HCT116 (cell line): Measurements from ENCODE around the gene PLCB4. TPM values are rescaled to one million over a fixed set of nuclear protein-coding genes. Genes with fewer than 3 reads are reported as not detected.

Experiments used
- ATAC-seq: fragments of 200-7000 bp; cut with Tn5 transposase; 2 replicates; pipeline ENCODE4 v1.9.1; 2020; ENCODE audit warnings: mild to moderate bottlenecking, moderate library complexity
- BruUV-seq: library from RNA; stranded (reverse); fragments of 400-500 nt; replicated peaks from 2 replicates; lab custom pipeline; 2021; lab: Mats Ljungman, UMichigan
- CTCF ChIA-PET: fragments of 300-600 bp; sonication (Branson Sonifier 250); formaldehyde crosslinking; loops from one replicate; lab custom pipeline; 2021; ENCODE audit warnings: antibody characterized with exemption; lab: Charles Lee
- POLR2A ChIA-PET: fragments of 300-600, 350-600 bp; sonication (Branson Sonifier 250); formaldehyde crosslinking; loops from one replicate; lab custom pipeline; 2021; ENCODE audit warnings: antibody characterized with exemption; lab: Charles Lee
- RAD21 ChIA-PET, 2 experiments: fragments of 300-600 bp; sonication (Branson Sonifier 250); formaldehyde crosslinking; loops; one replicate each; lab custom pipeline; 2023; ENCODE audit warnings: low total read pairs in 2 of 2; ENCODE audit not compliant: uncharacterized antibody in 2 of 2, unreplicated experiment in 2 of 2, low non-redundant PET in 1 of 2; lab: Charles Lee
- DNase-seq: peaks from one replicate; pipeline ENCODE4 v3.0.0-alpha.2; 2010; ENCODE audit warnings: low read depth, low spot score
- H2AFZ ChIP-seq: fragments of 200-600 bp; shearing (Covaris generic), sonication (generic); 2 replicates; pipeline ENCODE4 v1.6.1; 2017; ENCODE audit warnings: low read depth, mixed run types, mixed read lengths, antibody characterized with exemption, low read length; ENCODE audit not compliant: poor library complexity, severe bottlenecking
- H3K27ac ChIP-seq: 2 replicates; pipeline ENCODE4 v1.5.1; 2012; ENCODE audit warnings: low read depth, low read length
- H3K27me3 ChIP-seq: fragments of 200-600 bp; sonication (generic); 2 replicates; pipeline ENCODE4 v1.6.1; 2016; ENCODE audit warnings: mixed run types, low read length, mixed read lengths; ENCODE audit not compliant: insufficient read depth
- H3K36me3 ChIP-seq, 2 experiments: fragments of 200-500 bp in 1 of 2; fragments of 200-600 bp in 1 of 2; sonication (Bioruptor generic) in 1 of 2; sonication (generic) in 1 of 2; 2 replicates each; pipeline versions ENCODE4 v1.5.1 to v1.6.1; 2014 to 2016; ENCODE audit warnings: low read length in 2 of 2, inconsistent platforms in 1 of 2, mixed read lengths in 1 of 2, mixed run types in 1 of 2; ENCODE audit not compliant: insufficient read depth in 2 of 2, control insufficient read depth in 1 of 2
- H3K4me1 ChIP-seq, 2 experiments: fragments of 200-600 bp in 1 of 2; sonication (generic) in 1 of 2; 2 replicates each; pipeline versions ENCODE4 v1.5.1 to v1.6.1; 2012 to 2017; ENCODE audit warnings: low read length in 2 of 2, inconsistent platforms in 1 of 2, mild to moderate bottlenecking in 1 of 2, mixed read lengths in 1 of 2, mixed run types in 1 of 2, moderate library complexity in 1 of 2; ENCODE audit not compliant: insufficient read depth in 2 of 2, control insufficient read depth in 1 of 2
- H3K4me2 ChIP-seq: fragments of 200-600 bp; sonication (generic); 2 replicates; pipeline ENCODE4 v1.6.1; 2017; ENCODE audit warnings: mixed run types, low read length, mixed read lengths
- H3K4me3 ChIP-seq, 2 experiments: fragments of 200-600 bp in 1 of 2; sonication (generic) in 1 of 2; replicated peaks in 1 of 2; 2 replicates each; pipeline ENCODE4 v1.5.1; 2011 to 2016; ENCODE audit warnings: low read length in 2 of 2, control low read depth in 1 of 2, low read depth in 1 of 2, mild to moderate bottlenecking in 1 of 2, mixed read lengths in 1 of 2, mixed run types in 1 of 2
- H3K79me2 ChIP-seq: fragments of 200-600 bp; sonication (generic); 2 replicates; pipeline ENCODE4 v1.6.1; 2017; ENCODE audit warnings: mild to moderate bottlenecking, mixed run types, low read length, moderate library complexity, mixed read lengths; ENCODE audit not compliant: insufficient read depth
- H3K9ac ChIP-seq: fragments of 200-600 bp; sonication (generic); 2 replicates; pipeline ENCODE4 v1.6.1; 2016; ENCODE audit warnings: low read length, mixed read lengths
- H3K9me2 ChIP-seq: fragments of 200-600 bp; sonication (generic), shearing (Covaris generic); 2 replicates; pipeline ENCODE4 v1.6.1; 2017; ENCODE audit warnings: mixed run types, mild to moderate bottlenecking, moderate library complexity; ENCODE audit not compliant: insufficient read depth
- H3K9me3 ChIP-seq, 2 experiments: fragments of 200-500 bp in 1 of 2; fragments of 200-600 bp in 1 of 2; sonication (Bioruptor generic) in 1 of 2; sonication (generic) in 1 of 2; 2 replicates each; pipeline ENCODE4 v1.6.1; 2014 to 2017; ENCODE audit warnings: low read length in 2 of 2, mixed read lengths in 2 of 2, inconsistent platforms in 1 of 2, low read depth in 1 of 2, mild to moderate bottlenecking in 1 of 2, mixed run types in 1 of 2, moderate library complexity in 1 of 2; ENCODE audit not compliant: control insufficient read depth in 1 of 2, insufficient read depth in 1 of 2
- H4K20me1 ChIP-seq: fragments of 200-600 bp; sonication (generic), shearing (Covaris generic); 2 replicates; pipeline ENCODE4 v1.6.1; 2017; ENCODE audit warnings: mixed run types, mild to moderate bottlenecking, moderate library complexity; ENCODE audit not compliant: insufficient read depth
- CBX3 ChIP-seq: IDR thresholded peaks from 2 replicates; pipeline ENCODE4 v1.6.1; 2012; ENCODE audit warnings: low read depth
- EZH2phosphoT487 ChIP-seq: fragments of 200-600 bp; IDR thresholded peaks from 2 replicates; pipeline ENCODE4 v1.6.1; 2018; ENCODE audit warnings: antibody characterized with exemption, borderline replicate concordance
- RAD21 ChIP-seq: IDR thresholded peaks from 2 replicates; pipeline ENCODE4 v1.6.1; 2012; ENCODE audit warnings: low read depth, mild to moderate bottlenecking
- SP1 ChIP-seq: IDR thresholded peaks from 2 replicates; pipeline ENCODE4 v1.6.1; 2012; ENCODE audit warnings: low read depth
- SRF ChIP-seq: IDR thresholded peaks from 2 replicates; pipeline ENCODE4 v1.6.1; 2012; ENCODE audit warnings: low read depth
- ZNF274 ChIP-seq: fragments of 200-500 bp; sonication (Bioruptor generic); IDR thresholded peaks from 2 replicates; pipeline ENCODE4 v1.6.1; 2014; ENCODE audit warnings: mild to moderate bottlenecking, low read depth, low read length, inconsistent platforms
- intact Hi-C: fragments of 100-400 bp; cut with micrococcal nuclease; formaldehyde crosslinking; loops from 2 replicates; pipeline ENCODE4 v1.10.0; 2022
- total RNA-seq: library from RNA; stranded (reverse); gene quantifications from one replicate; pipeline ENCODE4 v1.2.1, GENCODE V29; 2021; ENCODE audit not compliant: unreplicated experiment
- TF ChIP-seq, protein P1 (sequence below): IDR thresholded peaks from 2 replicates; pipeline ENCODE4 v1.6.1; 2012; ENCODE audit warnings: low read depth
- TF ChIP-seq, protein P2 (sequence below), 3 experiments: fragments of 200-600 bp in 1 of 3; sonication (generic) in 1 of 3; IDR thresholded peaks in 2 of 3; conservative IDR thresholded peaks in 1 of 3; 2 replicates each; pipeline ENCODE4 v1.5.1; 2012 to 2017; ENCODE audit warnings: low read depth in 2 of 3, low read length in 2 of 3, antibody characterized with exemption in 1 of 3, borderline replicate concordance in 1 of 3, control low read depth in 1 of 3, mild to moderate bottlenecking in 1 of 3, mixed read lengths in 1 of 3, mixed run types in 1 of 3, moderate library complexity in 1 of 3; ENCODE audit not compliant: insufficient read depth in 1 of 3

The PLCB4 gene
- total RNA-seq, 1 experiment from 2014 or later: 2.5 TPM

DNA sequence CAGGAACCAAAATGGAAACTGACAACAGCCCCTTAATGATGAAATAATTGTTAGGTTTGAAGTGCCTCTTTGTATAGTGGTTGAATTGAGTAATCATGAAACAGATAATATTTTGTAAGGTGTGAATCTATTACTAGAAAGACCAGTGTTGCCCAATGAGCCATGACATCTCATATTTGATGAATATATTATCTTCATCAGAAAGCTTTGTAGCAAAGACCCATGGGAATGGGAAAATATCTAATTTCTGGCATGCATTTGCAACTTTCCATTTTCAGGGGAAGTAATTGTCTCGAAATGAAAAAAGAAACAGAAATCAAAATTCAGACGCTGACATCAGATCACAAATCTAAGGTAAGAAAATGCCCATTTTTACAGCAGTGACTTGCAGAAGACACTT lies 388.2 kb downstream of the PLCB4 start:
- H2AFZ ChIP-seq: no peak overlapping the region
- no peak for TF ChIP-seq CBX3
- TF ChIP-seq, protein P1, sequence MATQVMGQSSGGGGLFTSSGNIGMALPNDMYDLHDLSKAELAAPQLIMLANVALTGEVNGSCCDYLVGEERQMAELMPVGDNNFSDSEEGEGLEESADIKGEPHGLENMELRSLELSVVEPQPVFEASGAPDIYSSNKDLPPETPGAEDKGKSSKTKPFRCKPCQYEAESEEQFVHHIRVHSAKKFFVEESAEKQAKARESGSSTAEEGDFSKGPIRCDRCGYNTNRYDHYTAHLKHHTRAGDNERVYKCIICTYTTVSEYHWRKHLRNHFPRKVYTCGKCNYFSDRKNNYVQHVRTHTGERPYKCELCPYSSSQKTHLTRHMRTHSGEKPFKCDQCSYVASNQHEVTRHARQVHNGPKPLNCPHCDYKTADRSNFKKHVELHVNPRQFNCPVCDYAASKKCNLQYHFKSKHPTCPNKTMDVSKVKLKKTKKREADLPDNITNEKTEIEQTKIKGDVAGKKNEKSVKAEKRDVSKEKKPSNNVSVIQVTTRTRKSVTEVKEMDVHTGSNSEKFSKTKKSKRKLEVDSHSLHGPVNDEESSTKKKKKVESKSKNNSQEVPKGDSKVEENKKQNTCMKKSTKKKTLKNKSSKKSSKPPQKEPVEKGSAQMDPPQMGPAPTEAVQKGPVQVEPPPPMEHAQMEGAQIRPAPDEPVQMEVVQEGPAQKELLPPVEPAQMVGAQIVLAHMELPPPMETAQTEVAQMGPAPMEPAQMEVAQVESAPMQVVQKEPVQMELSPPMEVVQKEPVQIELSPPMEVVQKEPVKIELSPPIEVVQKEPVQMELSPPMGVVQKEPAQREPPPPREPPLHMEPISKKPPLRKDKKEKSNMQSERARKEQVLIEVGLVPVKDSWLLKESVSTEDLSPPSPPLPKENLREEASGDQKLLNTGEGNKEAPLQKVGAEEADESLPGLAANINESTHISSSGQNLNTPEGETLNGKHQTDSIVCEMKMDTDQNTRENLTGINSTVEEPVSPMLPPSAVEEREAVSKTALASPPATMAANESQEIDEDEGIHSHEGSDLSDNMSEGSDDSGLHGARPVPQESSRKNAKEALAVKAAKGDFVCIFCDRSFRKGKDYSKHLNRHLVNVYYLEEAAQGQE: no peak
- no peak overlapping the region for H3K4me2 ChIP-seq
- no peaks in the 10 kb centered on the region for H3K9me2 ChIP-seq
- no peaks in the 10 kb centered on the region for H3K36me3 ChIP-seq
- no peak overlapping the region for H3K27ac ChIP-seq
- H3K4me3 ChIP-seq: no peak overlapping the region
- DNase-seq (no peak), ATAC-seq (no peak)
- H3K9me3 ChIP-seq: no peaks in the 10 kb centered on the region
- RAD21 ChIA-PET: no interaction called here
- H3K4me1 ChIP-seq: no peaks in the 10 kb centered on the region
- intact Hi-C loops: loop anchor here (5.0 kb wide), 1 partner anchor 150 kb away; no protein-coding TSS in a partner anchor
- no peaks in the 10 kb centered on the region for H3K79me2 ChIP-seq
- BruUV-seq: no TSS peak
- H3K9ac ChIP-seq: no peak overlapping the region
- CTCF ChIA-PET: interaction anchor here (3.6 kb wide), 1 partner anchor 153 kb away, joined by 26 read pairs; no protein-coding TSS in a partner anchor
- no peaks in the 10 kb centered on the region for H3K27me3 ChIP-seq
- POLR2A ChIA-PET: no interaction called here
- H4K20me1 ChIP-seq: no peaks in the 10 kb centered on the region

DNA sequence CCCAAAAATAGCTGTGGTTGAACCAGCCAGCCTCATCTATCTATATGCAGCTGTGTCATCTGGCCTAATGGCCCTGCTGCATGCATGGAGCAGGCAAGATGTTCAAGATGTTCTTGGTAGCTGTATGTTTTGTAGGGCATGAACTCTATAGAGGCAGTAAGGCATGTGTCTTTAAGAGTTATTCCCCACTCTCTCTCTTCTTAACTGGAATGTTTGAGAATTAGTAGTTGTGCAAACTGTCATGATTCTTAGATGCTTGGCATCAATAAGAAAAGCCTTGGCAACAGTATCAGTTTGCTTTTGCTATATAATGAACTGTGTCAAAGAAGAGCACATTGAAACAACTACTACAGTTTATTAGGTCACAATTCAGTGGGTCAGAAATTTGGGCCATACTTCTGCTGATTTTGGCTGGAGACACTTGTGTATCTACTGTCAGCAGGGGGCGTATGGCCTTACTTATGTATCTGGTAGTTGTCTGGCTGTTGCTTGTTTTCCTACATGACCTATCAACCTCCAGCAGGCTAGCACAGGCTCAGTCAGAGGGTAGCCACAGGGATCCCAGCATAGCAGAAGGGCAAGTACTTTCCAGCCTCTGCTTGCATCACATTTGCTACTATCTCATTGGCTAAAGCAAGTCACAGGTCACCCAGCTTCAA lies 389.4 kb downstream of the PLCB4 start:
- Histone ChIP-seq H3K27ac (no peak overlapping the region), H3K4me2 (no peak overlapping the region), H3K9ac (no peak overlapping the region), H3K36me3 (no peaks in the 10 kb centered on the region), H3K27me3 (no peaks in the 10 kb centered on the region), H3K9me2 (no peaks in the 10 kb centered on the region), H4K20me1 (no peaks in the 10 kb centered on the region), H3K4me3 (no peak overlapping the region), H3K9me3 (no peaks in the 10 kb centered on the region), H2AFZ (no peak overlapping the region), H3K79me2 (no peaks in the 10 kb centered on the region), H3K4me1 (no peaks in the 10 kb centered on the region)
- ATAC-seq: peak; percentile 65
- RAD21 ChIA-PET: interaction anchor here (0.6 to 1.2 kb wide), 3 partner anchors 50 to 259 kb away, joined by 3 to 6 read pairs (median 4); no protein-coding TSS in a partner anchor
- peak; percentile 10 for DNase-seq
- POLR2A ChIA-PET: no interaction called here
- intact Hi-C loops: loop anchor here (5.0 kb wide), 1 partner anchor 149 kb away; no protein-coding TSS in a partner anchor
- no TSS peak for BruUV-seq
- TF ChIP-seq EZH2phosphoT487 (no peak), SP1 (no peak), ZNF274 (no peak), RAD21 (no peak; the same call in 1 of the 2 replicates), SRF (no peak)
- TF ChIP-seq, protein P2, sequence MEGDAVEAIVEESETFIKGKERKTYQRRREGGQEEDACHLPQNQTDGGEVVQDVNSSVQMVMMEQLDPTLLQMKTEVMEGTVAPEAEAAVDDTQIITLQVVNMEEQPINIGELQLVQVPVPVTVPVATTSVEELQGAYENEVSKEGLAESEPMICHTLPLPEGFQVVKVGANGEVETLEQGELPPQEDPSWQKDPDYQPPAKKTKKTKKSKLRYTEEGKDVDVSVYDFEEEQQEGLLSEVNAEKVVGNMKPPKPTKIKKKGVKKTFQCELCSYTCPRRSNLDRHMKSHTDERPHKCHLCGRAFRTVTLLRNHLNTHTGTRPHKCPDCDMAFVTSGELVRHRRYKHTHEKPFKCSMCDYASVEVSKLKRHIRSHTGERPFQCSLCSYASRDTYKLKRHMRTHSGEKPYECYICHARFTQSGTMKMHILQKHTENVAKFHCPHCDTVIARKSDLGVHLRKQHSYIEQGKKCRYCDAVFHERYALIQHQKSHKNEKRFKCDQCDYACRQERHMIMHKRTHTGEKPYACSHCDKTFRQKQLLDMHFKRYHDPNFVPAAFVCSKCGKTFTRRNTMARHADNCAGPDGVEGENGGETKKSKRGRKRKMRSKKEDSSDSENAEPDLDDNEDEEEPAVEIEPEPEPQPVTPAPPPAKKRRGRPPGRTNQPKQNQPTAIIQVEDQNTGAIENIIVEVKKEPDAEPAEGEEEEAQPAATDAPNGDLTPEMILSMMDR (IDR thresholded peaks at IDR 0.05 in 2 of 3, conservative IDR thresholded peaks at IDR 0.05 in 1 of 3; ENCODE audit: borderline replicate concordance in 1 of 3, insufficient read depth in 1 of 3, low read depth in 2 of 3, low read length in 2 of 3): peak; percentile 5 to 55 (median 53); a peak in 4 of 6 replicates
- CTCF ChIA-PET: interaction anchor here (1.2 to 3.6 kb wide), 5 partner anchors 8 to 152 kb away, joined by 4 to 26 read pairs (median 6); no protein-coding TSS in a partner anchor
